Ascending aorta (tissue), 2 donors: ENCODE measurements around the gene GREB1L. TPM values are rescaled to one million over a fixed set of nuclear protein-coding genes. Genes with fewer than 3 reads are reported as not detected.
"Not testable (repeated sequence)": the region's sequence is repeated elsewhere in the genome, so short reads cannot be mapped to it uniquely, and the experiment has no call there.

Experiments
- DNase-seq, 2 donors: peaks; one replicate each; pipeline ENCODE4 v3.0.0-alpha.2; 2019; ENCODE audit warnings: low spot score in 2 of 2
- H3K27ac ChIP-seq, 2 donors: fragments of 200-600 bp; sonication (generic); one replicate each; pipeline ENCODE4 v1.5.1; 2016 to 2017; ENCODE audit warnings: mild to moderate bottlenecking in 1 of 2
- H3K27me3 ChIP-seq: fragments of 200-600 bp; sonication (generic); one replicate; pipeline ENCODE4 v1.5.1; 2017
- H3K36me3 ChIP-seq, 2 donors: fragments of 200-600 bp; sonication (generic); one replicate each; pipeline ENCODE4 v1.5.1; 2016
- H3K4me1 ChIP-seq, 2 donors: fragments of 200-600 bp; sonication (generic); one replicate each; pipeline ENCODE4 v1.5.1; 2016 to 2017; ENCODE audit warnings: mild to moderate bottlenecking in 1 of 2
- H3K4me3 ChIP-seq, 2 donors: fragments of 200-600 bp; sonication (generic); one replicate each; pipeline ENCODE4 v1.5.1; 2016 to 2017; ENCODE audit warnings: mild to moderate bottlenecking in 1 of 2
- H3K9me3 ChIP-seq, 2 donors: fragments of 200-600 bp; sonication (generic); one replicate each; pipeline ENCODE4 v1.5.1; 2016
- CTCF ChIP-seq, 3 experiments: fragments of 200-600 bp in 2 of 3; fragments of 450-650 bp in 1 of 3; sonication (generic) in 2 of 3; IDR thresholded peaks; one replicate each; pipeline ENCODE4 v1.5.1; 2016 to 2019; ENCODE audit warnings: antibody characterized with exemption in 3 of 3, mild to moderate bottlenecking in 1 of 3, moderate library complexity in 1 of 3
- intact Hi-C: fragments of 100-400 bp; cut with DNase I; formaldehyde crosslinking; loops from one replicate; pipeline ENCODE4 v1.15.1; 2023
- total RNA-seq: library from RNA; depleted of rRNA; stranded (reverse); fragments of >200 nt; gene quantifications from one replicate; pipeline ENCODE4 v1.1.0, GENCODE V29; 2016

The GREB1L gene
- total RNA-seq, 1 donor from 2014 or later, result 2.2 TPM

GRCh38 chr18:21313576-21313975 lies 71.5 kb downstream of the GREB1L start:
- no peak for TF ChIP-seq CTCF (IDR thresholded peaks at IDR 0.05)
- DNase-seq, result no peak
- Histone ChIP-seq H3K9me3 (no peaks in the 10 kb centered on the region), H3K4me3 (no peak overlapping the region), H3K36me3 (no peaks in the 10 kb centered on the region), H3K4me1 (peaks cover 0 to 5% of the 10 kb centered on the region in 2 donors), H3K27ac (no peak overlapping the region), H3K27me3 (no peaks in the 10 kb centered on the region)
- intact Hi-C loops, result loop anchor here (5.0 kb wide), 1 partner anchor 114 kb away; no protein-coding TSS in a partner anchor

GRCh38 chr18:21314724-21315123 lies 72.7 kb downstream of the GREB1L start:
- no peak for TF ChIP-seq CTCF (IDR thresholded peaks at IDR 0.05)
- peaks cover 0 to 5% of the 10 kb centered on the region in 2 donors for H3K4me1 ChIP-seq
- no peaks in the 10 kb centered on the region for H3K36me3 ChIP-seq
- H3K27me3 ChIP-seq, result no peaks in the 10 kb centered on the region
- H3K27ac ChIP-seq, result no peak overlapping the region
- intact Hi-C loops, result loop anchor here (5.0 kb wide), 1 partner anchor 113 kb away; no protein-coding TSS in a partner anchor
- no peak for DNase-seq
- no peak overlapping the region for H3K4me3 ChIP-seq
- no peaks in the 10 kb centered on the region for H3K9me3 ChIP-seq

GRCh38 chr18:21315126-21315525 lies 73.1 kb downstream of the GREB1L start:
- H3K36me3 ChIP-seq, H3K9me3 ChIP-seq, H3K27ac ChIP-seq, DNase-seq, H3K4me3 ChIP-seq, H3K27me3 ChIP-seq, intact Hi-C loops, H3K4me1 ChIP-seq: not testable (repeated sequence)

GRCh38 chr18:21315741-21316197 lies 73.7 kb downstream of the GREB1L start:
- no peak for DNase-seq

GRCh38 chr18:21316296-21316695 lies 74.3 kb downstream of the GREB1L start:
- H3K4me3 ChIP-seq, result no peak overlapping the region
- no peak for TF ChIP-seq CTCF (IDR thresholded peaks at IDR 0.05)
- no peaks in the 10 kb centered on the region for H3K36me3 ChIP-seq
- intact Hi-C loops, result no loop called here
- no peaks in the 10 kb centered on the region for H3K27me3 ChIP-seq
- H3K9me3 ChIP-seq, result no peaks in the 10 kb centered on the region
- peaks cover 0 to 5% of the 10 kb centered on the region in 2 donors for H3K4me1 ChIP-seq
- no peak for DNase-seq
- H3K27ac ChIP-seq, result no peak overlapping the region

More at GRCh38 chr18:21315741-21316197, 73.7 kb downstream of the GREB1L start:
- Histone ChIP-seq H3K27me3 (no peaks in the 10 kb centered on the region), H3K4me3 (no peak overlapping the region), H3K27ac (peak overlapping the region in 1 of 2 donors; percentile 5), H3K36me3 (no peaks in the 10 kb centered on the region), H3K9me3 (no peaks in the 10 kb centered on the region), H3K4me1 (peaks cover 0 to 5% of the 10 kb centered on the region in 2 donors)
- TF ChIP-seq CTCF (IDR thresholded peaks at IDR 0.05), result no peak
- intact Hi-C loops, result no loop called here

- no peak for DNase-seq
- no peaks in the 10 kb centered on the region for H3K36me3 ChIP-seq
- H3K9me3 ChIP-seq, result no peaks in the 10 kb centered on the region
- intact Hi-C loops, result no loop called here
- no peaks in the 10 kb centered on the region for H3K27me3 ChIP-seq
- no peak overlapping the region for H3K4me3 ChIP-seq
- no peak overlapping the region for H3K27ac ChIP-seq
- H3K4me1 ChIP-seq, result no peaks in the 10 kb centered on the region
- no peak for TF ChIP-seq CTCF (IDR thresholded peaks at IDR 0.05)
Measured at GRCh38 chr18:21321711-21322110, 79.7 kb downstream of the GREB1L start.
